Activated CD8-positive, alpha-beta memory T cell treated with anti-CD3 and anti-CD28 coated beads for 4 hours (primary cell): ENCODE results near the gene HEYL.

ENCODE experiments used
- DNase-seq, 2 donors: peaks; one replicate each; pipeline ENCODE4 v3.0.0-alpha.2; 2020; ENCODE audit warnings: low read depth in 2 of 2

HEYL gene

GRCh38 chr1:39666772-39667171 is 27.3 kb upstream of the HEYL start:
- no peak for DNase-seq

- no peak for DNase-seq
Observed at GRCh38 chr1:39663559-39663958, 24.1 kb upstream of the HEYL start.

GRCh38 chr1:39662861-39663260 is 23.4 kb upstream of the HEYL start:
- no peak for DNase-seq

- DNase-seq: no peak
Observed at GRCh38 chr1:39659538-39659937, 20.1 kb upstream of the HEYL start.

- DNase-seq: no peak
Observed at GRCh38 chr1:39659110-39659509, 19.7 kb upstream of the HEYL start.

- DNase-seq: peak in 1 of 2 donors; percentile 27
Observed at GRCh38 chr1:39657923-39658485, 18.6 kb upstream of the HEYL start.

GRCh38 chr1:39657402-39657801 is 18.0 kb upstream of the HEYL start:
- DNase-seq: no peak

GRCh38 chr1:39656391-39656790 is 16.9 kb upstream of the HEYL start:
- DNase-seq: no peak

GRCh38 chr1:39655578-39656268 is 16.3 kb upstream of the HEYL start:
- DNase-seq: no peak

GRCh38 chr1:39654291-39654690 is 14.8 kb upstream of the HEYL start:
- no peak for DNase-seq

GRCh38 chr1:39653546-39654031 is 14.1 kb upstream of the HEYL start:
- peak; percentile 42 to 63 for DNase-seq

- DNase-seq: no peak
Observed at GRCh38 chr1:39652554-39652953, 13.1 kb upstream of the HEYL start.

GRCh38 chr1:39652105-39652504 is 12.7 kb upstream of the HEYL start:
- no peak for DNase-seq

- DNase-seq: no peak
Observed at GRCh38 chr1:39650431-39650830, 11.0 kb upstream of the HEYL start.

GRCh38 chr1:39649636-39650185 is 10.3 kb upstream of the HEYL start:
- no peak for DNase-seq

GRCh38 chr1:39648496-39648895 is 9.1 kb upstream of the HEYL start:
- DNase-seq: no peak

- no peak for DNase-seq
Observed at GRCh38 chr1:39647247-39647646, 7.8 kb upstream of the HEYL start.

GRCh38 chr1:39646232-39647081 is 7.0 kb upstream of the HEYL start:
- no peak for DNase-seq

- no peak for DNase-seq
Observed at GRCh38 chr1:39645411-39646043, 6.1 kb upstream of the HEYL start.

GRCh38 chr1:39643705-39644104 is 4.3 kb upstream of the HEYL start:
- DNase-seq: no peak

- DNase-seq: no peak
Observed at GRCh38 chr1:39642796-39643195, 3.4 kb upstream of the HEYL start.

- no peak for DNase-seq
Observed at GRCh38 chr1:39640861-39641260, 1.4 kb upstream of the HEYL start.
